H1 (cell line): ENCODE results near the gene C20orf144.

Experiments
- CEBPB ChIP-seq: IDR thresholded peaks from 2 replicates; pipeline ENCODE4 v1.6.1; 2012; ENCODE audit warnings: low read depth, low read length
- CTCF ChIP-seq, 3 experiments: IDR thresholded peaks; 1 replicate in 2 of 3; 2 replicates in 1 of 3; pipeline versions ENCODE4 v1.5.1 to v1.6.1; 2011; ENCODE audit warnings: low read length in 3 of 3, mild to moderate bottlenecking in 3 of 3, inconsistent platforms in 2 of 3, low read depth in 1 of 3, moderate library complexity in 1 of 3; ENCODE audit not compliant: insufficient read depth in 1 of 3; ENCODE audit errors: control extremely low read depth in 1 of 3
- EP300 ChIP-seq, 2 experiments: IDR thresholded peaks; 1 replicate in 1 of 2; 2 replicates in 1 of 2; pipeline ENCODE4 v1.6.1; 2011 to 2012; ENCODE audit warnings: low read depth in 2 of 2, low read length in 2 of 2, mild to moderate bottlenecking in 2 of 2, borderline replicate concordance in 1 of 2, inconsistent platforms in 1 of 2, moderate library complexity in 1 of 2
- EZH2 ChIP-seq: fragments of 200-600 bp; sonication (generic); IDR thresholded peaks from 2 replicates; pipeline ENCODE4 v1.7.1; 2012; ENCODE audit warnings: low read depth, mild to moderate bottlenecking, moderate library complexity, low read length, inconsistent platforms; ENCODE audit not compliant: severe bottlenecking
- FOSL1 ChIP-seq: IDR thresholded peaks from 2 replicates; pipeline ENCODE4 v1.6.1; 2011; ENCODE audit warnings: mild to moderate bottlenecking, low read depth, low read length, moderate library complexity; ENCODE audit not compliant: insufficient read depth
- GABPA ChIP-seq: IDR thresholded peaks from 2 replicates; pipeline ENCODE4 v1.6.1; 2011; ENCODE audit warnings: mild to moderate bottlenecking, low read length, moderate library complexity, borderline replicate concordance; ENCODE audit not compliant: insufficient read depth
- GTF2F1 ChIP-seq: IDR thresholded peaks from 2 replicates; pipeline ENCODE4 v1.6.1; 2012; ENCODE audit warnings: low read depth, low read length, improper control_type of control experiment, borderline replicate concordance
- MAFK ChIP-seq: IDR thresholded peaks from 2 replicates; pipeline ENCODE4 v1.6.1; 2012; ENCODE audit warnings: low read depth, mild to moderate bottlenecking, improper control_type of control experiment, low read length
- POLR2AphosphoS5 ChIP-seq: IDR thresholded peaks from 2 replicates; pipeline ENCODE4 v1.6.1; 2011; ENCODE audit warnings: low read depth, low read length
- SP2 ChIP-seq: IDR thresholded peaks from 2 replicates; pipeline ENCODE4 v1.6.1; 2012; ENCODE audit warnings: mild to moderate bottlenecking, low read length, inconsistent platforms
- SP4 ChIP-seq: IDR thresholded peaks from 2 replicates; pipeline ENCODE4 v1.6.1; 2012; ENCODE audit warnings: low read length, inconsistent platforms
- TBP ChIP-seq: IDR thresholded peaks from 2 replicates; pipeline ENCODE4 v1.6.1; 2011; ENCODE audit warnings: low read depth, low read length, improper control_type of control experiment
- USF2 ChIP-seq: IDR thresholded peaks from 2 replicates; pipeline ENCODE4 v1.6.1; 2011; ENCODE audit warnings: low read length, improper control_type of control experiment

GRCh38 chr20:33667245-33667675 is 5.1 kb downstream of the C20orf144 start:
- TF ChIP-seq GTF2F1 (no peak), TBP (no peak), SP4 (no peak), POLR2AphosphoS5 (no peak), CTCF (IDR thresholded peaks at IDR 0.05; ENCODE audit: control extremely low read depth in 1 of 3, insufficient read depth in 1 of 3, low read depth in 1 of 3, low read length in 3 of 3) (no peak), CEBPB (no peak), GABPA (no peak), EZH2 (no peak), FOSL1 (no peak), USF2 (no peak), EP300 (IDR thresholded peaks at IDR 0.05; ENCODE audit: borderline replicate concordance in 1 of 2, low read depth in 2 of 2, low read length in 2 of 2) (no peak), SP2 (no peak), MAFK (no peak)
